Memory B cell (primary cell): ENCODE measurements around the gene PADI1.
A peak's percentile ranks its signal among the peaks of the same experiment; 100 is the strongest.

Experiments used
- ATAC-seq: fragments of 150-1000 bp; cut with Tn5 transposase; 2 replicates; pipeline ENCODE4 v1.10.0; 2021; ENCODE audit warnings: low read depth, mild to moderate bottlenecking, moderate library complexity
- DNase-seq, 2 donors: peaks; one replicate each; pipeline ENCODE4 v3.0.0; 2022; ENCODE audit warnings: low spot score in 2 of 2
- H3K27ac Mint-ChIP-seq: one replicate; pipeline ENCODE4 v1.8.0; 2022; ENCODE audit warnings: mild to moderate bottlenecking, moderate library complexity, mixed read lengths
- H3K27me3 Mint-ChIP-seq: one replicate; pipeline ENCODE4 v1.8.0; 2022; ENCODE audit warnings: mixed read lengths
- H3K36me3 Mint-ChIP-seq: one replicate; pipeline ENCODE4 v1.8.0; 2022; ENCODE audit warnings: mild to moderate bottlenecking, mixed read lengths
- H3K4me1 Mint-ChIP-seq: one replicate; pipeline ENCODE4 v1.8.0; 2022; ENCODE audit warnings: mixed read lengths
- H3K4me3 Mint-ChIP-seq: one replicate; pipeline ENCODE4 v1.8.0; 2022; ENCODE audit warnings: mild to moderate bottlenecking, moderate library complexity, mixed read lengths
- H3K9me3 Mint-ChIP-seq: one replicate; pipeline ENCODE4 v1.8.0; 2022; ENCODE audit warnings: mixed read lengths

The PADI1 gene

DNA sequence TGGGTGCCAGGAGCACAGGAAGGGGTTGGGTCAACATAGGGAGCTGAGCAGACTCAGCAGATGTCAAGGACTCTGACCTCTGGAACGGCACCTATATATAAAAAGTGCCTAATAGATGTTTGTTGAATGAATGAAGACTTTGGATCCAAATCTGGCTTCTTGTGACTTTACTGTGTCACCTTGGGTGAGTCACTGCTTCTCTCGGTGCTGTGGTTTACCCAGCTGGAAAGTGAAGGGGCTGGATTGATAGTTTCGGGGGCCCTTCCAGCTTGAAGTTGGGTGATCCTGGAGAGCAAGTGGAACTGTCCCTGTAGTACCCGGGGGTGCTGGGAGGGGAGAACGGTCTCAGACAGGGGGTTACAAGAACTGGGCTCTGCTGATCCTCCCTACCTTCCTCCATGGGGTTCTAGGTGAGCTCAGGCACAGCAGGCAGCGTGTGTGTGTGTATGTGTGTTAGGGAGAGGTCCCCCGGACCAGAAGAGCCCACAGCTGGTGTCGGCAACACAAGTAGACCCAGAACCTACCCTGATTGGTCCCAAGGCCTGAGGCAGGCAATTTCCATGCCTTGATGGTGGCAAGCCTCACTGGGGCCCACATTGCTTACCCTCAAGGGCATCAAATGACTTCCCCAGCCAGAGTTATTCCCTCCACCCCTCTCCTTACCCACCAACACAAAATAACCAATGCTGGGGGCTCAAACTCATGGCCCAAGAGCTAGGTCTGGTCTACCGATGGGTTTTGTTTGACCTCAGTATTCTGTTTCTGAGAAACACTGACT is 5.5 kb upstream of the PADI1 start:
- Mint-ChIP-seq H3K9me3 (no peaks in the 10 kb centered on the region), H3K27ac (no peak overlapping the region), H3K4me1 (peaks cover under 1% of the 10 kb centered on the region), H3K27me3 (peaks cover 13% of the 10 kb centered on the region), H3K36me3 (peaks cover 1% of the 10 kb centered on the region), H3K4me3 (no peak overlapping the region)
- no peak for ATAC-seq
- DNase-seq: no peak

DNA sequence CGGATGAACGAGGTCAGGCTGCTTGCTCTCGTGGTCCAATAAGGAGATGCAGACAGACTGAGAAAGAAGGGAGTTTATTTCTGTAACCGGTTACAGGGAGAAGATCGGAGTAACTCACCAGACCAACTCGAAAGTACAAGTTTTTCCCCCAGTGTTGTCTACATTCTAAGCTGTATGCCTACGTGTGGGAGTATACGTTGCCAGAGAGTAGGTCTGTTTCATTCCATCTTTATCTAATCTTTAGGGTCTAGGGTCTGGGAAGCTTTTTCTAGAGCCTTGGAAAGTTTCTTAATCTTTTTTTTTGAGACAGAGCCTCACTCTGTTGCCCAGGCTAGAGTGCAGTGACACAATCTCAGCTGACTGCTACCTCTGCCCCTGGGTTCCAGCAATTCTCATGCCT is 4.7 kb upstream of the PADI1 start:
- Mint-ChIP-seq H3K4me3 (no peak overlapping the region), H3K27ac (no peak overlapping the region), H3K9me3 (no peaks in the 10 kb centered on the region), H3K27me3 (peaks cover 13% of the 10 kb centered on the region), H3K36me3 (peaks cover 1% of the 10 kb centered on the region), H3K4me1 (no peaks in the 10 kb centered on the region)
- ATAC-seq (no peak), DNase-seq (no peak)

DNA sequence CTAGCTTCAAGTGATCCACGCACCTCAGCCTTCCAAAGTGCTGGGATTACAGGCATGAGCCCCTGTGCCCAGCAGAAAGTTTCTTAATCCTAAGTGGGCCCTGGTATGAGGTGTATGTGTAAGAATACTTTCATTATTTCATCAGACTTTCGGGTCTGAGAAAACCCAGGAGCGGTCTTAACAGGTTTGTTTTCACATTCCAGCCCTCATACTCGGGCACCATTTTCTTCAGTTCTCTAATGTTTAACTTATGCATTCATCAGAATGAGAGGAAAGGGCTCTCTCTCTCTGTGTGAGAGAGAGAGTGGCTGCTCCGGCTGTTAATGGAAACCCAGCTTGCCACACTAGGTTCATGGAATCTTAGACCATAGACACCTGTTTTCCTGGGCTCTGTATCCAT is 4.2 kb upstream of the PADI1 start:
- Mint-ChIP-seq H3K4me3 (no peak overlapping the region), H3K27me3 (peaks cover 15% of the 10 kb centered on the region), H3K4me1 (peaks cover 2% of the 10 kb centered on the region), H3K36me3 (peaks cover 1% of the 10 kb centered on the region), H3K27ac (no peak overlapping the region), H3K9me3 (no peaks in the 10 kb centered on the region)
- no peak for ATAC-seq
- DNase-seq: no peak

DNA sequence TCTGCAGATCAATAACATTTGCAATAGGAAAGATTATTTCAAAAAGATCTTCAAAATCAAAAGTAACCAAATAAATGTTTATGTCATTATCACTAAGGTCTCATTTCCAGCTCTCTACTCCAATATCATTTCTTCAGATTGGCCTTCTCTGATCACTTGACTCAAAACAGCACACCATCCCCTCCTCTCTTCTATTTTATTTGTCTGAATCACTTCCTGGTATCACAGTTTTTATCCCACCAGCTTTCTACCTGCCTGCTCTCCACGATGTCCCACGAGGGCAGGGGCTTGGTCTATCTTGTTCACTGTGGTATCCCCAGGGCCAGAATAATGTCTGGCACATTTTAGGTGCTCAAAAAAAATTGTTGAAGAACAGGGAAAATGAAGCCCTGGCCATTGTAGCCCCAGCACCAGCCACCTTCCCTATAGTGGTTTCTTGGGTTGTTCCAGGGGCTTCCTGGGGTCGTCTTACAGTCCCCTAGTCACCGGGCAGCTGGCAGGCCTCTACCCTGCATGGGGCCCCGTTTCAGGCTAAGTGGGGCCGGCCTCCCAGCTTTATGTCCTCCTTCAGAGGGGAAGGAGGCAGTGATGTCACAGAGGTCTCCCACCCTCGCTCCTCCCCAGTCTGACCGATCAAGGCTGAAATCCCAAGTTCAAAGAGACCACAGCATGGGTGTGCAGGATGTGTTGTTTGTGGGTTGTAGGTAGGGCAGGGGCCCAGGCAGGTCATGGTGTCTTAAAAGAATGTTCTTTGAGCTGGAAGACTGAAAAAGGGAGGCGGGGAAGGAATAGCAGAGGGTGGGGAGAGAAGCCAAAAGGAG is 3.5 kb upstream of the PADI1 start:
- Mint-ChIP-seq H3K27me3 (peaks cover 14% of the 10 kb centered on the region), H3K9me3 (no peaks in the 10 kb centered on the region), H3K4me1 (peaks cover 3% of the 10 kb centered on the region), H3K4me3 (no peak overlapping the region), H3K27ac (no peak overlapping the region), H3K36me3 (peaks cover 1% of the 10 kb centered on the region)
- no peak for ATAC-seq
- no peak for DNase-seq

DNA sequence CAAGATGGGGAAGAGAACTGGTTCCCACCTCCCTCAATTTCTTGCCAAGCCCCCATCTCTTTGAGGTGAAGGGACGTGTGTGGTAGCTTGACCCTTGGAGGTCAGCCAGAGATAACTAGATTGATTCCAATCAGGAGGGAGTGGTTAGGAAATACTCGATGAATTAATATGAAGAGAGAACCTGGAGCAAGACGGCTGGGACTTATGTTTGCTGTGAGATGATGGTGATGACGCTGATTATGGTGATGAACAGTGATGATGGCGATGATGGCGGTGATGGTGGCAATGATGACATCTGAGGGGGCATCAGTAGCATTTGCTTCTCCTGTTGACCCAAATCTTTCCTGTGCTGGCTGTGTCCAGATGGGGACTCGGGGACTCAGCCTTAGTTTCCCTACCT is 724 bp downstream of the PADI1 start:
- ATAC-seq (no peak), DNase-seq (no peak)
- no peak overlapping the region for H3K27ac Mint-ChIP-seq
- H3K4me3 Mint-ChIP-seq: no peak overlapping the region
- peaks cover 22% of the 10 kb centered on the region for H3K4me1 Mint-ChIP-seq
- H3K36me3 Mint-ChIP-seq: peaks cover 1% of the 10 kb centered on the region
- H3K9me3 Mint-ChIP-seq: no peaks in the 10 kb centered on the region
- H3K27me3 Mint-ChIP-seq: peaks cover 10% of the 10 kb centered on the region

DNA sequence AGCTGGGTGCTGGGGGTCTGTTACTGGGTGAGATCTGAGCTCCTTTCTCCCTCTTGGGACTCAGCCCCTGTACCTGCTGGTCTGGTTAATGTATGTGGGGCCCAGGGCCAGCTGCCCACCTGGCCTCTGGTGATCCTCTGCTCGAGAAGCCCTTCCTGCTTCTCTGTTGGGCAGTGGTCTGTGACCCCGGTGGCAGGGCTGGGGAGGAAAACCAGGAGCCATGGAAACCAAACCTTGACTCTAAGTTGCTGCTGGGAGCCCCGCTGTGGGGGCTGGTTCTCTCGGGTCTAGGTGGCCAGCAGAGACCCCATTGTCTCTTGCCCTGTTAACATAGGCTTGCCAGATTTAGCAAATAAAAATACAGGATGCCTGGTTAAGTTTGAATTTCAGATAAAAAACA is 1.3 kb downstream of the PADI1 start:
- Mint-ChIP-seq H3K27me3 (peaks cover 10% of the 10 kb centered on the region), H3K9me3 (no peaks in the 10 kb centered on the region), H3K27ac (no peak overlapping the region), H3K4me3 (no peak overlapping the region), H3K36me3 (peaks cover 1% of the 10 kb centered on the region), H3K4me1 (peaks cover 22% of the 10 kb centered on the region)
- ATAC-seq (no peak), DNase-seq (no peak)

DNA sequence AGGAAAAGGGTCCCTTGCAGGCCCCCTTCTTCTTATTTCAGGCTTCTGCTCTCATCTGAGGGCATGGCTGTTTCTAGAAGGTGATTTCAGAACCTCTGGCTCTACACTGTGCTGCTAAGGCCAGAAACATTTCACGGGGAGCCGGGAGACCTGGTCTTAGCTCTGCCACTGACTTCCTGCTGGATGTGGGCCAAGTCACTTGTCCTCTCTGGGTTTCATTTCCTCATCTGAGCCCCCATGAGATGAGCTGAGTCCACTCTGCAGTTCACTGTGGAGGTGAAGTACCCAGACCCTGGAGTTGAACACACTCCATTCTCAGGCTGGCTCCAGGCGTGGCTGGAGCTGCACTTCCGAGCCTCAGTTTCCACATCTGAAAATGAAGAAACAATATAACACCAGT is 2.1 kb downstream of the PADI1 start:
- DNase-seq (peak; percentile 33 to 34), ATAC-seq (peak; percentile 79)
- Mint-ChIP-seq H3K4me3 (peak overlapping the region; percentile 63), H3K27me3 (peaks cover 10% of the 10 kb centered on the region), H3K36me3 (peaks cover 1% of the 10 kb centered on the region), H3K4me1 (peaks cover 22% of the 10 kb centered on the region), H3K9me3 (no peaks in the 10 kb centered on the region), H3K27ac (peak overlapping the region; percentile 72)

DNA sequence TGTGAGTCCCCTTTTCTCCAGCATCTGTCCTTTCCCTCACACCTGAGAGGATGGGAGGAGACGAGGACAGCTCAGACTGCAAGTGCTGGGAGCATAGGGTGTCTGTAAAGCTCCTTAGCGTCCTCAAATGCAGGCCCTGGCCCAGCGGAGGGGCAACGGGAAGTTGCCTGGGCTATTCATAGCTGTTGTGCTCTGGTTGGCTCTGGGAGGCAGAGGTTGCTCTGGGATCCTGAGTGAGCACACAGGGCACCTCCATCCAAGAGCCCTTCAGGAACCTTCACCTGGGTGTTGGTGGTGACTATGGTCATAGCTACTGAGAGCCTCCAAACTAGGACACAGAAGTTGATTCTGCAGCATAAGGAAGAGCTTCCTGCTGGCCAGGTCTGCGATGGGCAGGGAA is 2.6 kb downstream of the PADI1 start:
- Mint-ChIP-seq H3K36me3 (peaks cover 1% of the 10 kb centered on the region), H3K27ac (peak overlapping the region; percentile 72), H3K9me3 (no peaks in the 10 kb centered on the region), H3K27me3 (peaks cover 10% of the 10 kb centered on the region), H3K4me1 (peaks cover 22% of the 10 kb centered on the region), H3K4me3 (peak overlapping the region; percentile 22)
- DNase-seq (no peak), ATAC-seq (no peak)

DNA sequence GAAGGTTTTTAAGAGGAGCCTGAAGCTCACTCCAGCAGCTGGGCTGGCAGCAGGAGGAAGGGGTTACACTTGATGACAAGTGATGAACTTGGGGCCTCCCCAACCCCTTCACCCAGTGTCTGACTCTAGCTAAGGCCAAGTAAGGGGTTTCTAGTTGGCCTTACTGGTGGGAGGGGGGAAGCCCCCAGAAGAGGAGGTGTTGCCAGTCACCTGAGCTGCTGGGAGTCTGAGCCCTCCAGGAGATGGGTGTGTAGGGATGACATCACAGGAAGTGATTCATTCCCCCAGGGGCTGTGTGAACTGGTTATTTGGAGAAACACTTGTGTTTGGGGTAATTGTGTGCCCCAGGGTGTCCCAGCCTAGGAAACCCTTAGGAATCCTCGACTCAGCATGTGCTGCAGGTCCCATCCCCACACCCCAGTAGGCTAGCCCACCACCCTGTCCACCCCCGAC is 3.1 kb downstream of the PADI1 start:
- DNase-seq (peak; percentile 27 to 36), ATAC-seq (peak; percentile 83)
- no peaks in the 10 kb centered on the region for H3K9me3 Mint-ChIP-seq
- peaks cover 26% of the 10 kb centered on the region for H3K4me1 Mint-ChIP-seq
- H3K27ac Mint-ChIP-seq: peak overlapping the region; percentile 3
- peaks cover under 1% of the 10 kb centered on the region for H3K36me3 Mint-ChIP-seq
- no peak overlapping the region for H3K4me3 Mint-ChIP-seq
- H3K27me3 Mint-ChIP-seq: peaks cover 11% of the 10 kb centered on the region

DNA sequence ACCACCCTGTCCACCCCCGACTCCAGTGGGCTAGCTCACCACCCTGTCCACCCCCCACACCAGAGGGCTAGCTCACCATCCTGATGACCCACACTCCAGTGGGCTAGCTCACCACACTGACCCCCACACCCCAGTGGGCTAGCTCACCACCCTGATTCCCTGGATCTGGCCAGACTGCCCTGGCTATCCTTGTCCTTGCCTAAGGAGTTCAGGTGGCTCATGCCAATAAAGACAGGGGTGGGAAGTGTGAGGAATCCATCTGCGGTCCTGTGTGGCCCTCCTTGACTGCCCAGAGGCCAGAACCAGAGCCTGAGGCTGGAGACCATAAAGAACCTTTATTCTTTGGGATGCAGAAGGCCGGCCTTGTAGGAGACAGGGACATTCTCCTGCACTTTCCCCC is 3.6 kb downstream of the PADI1 start:
- Mint-ChIP-seq H3K9me3 (no peaks in the 10 kb centered on the region), H3K27me3 (peaks cover 15% of the 10 kb centered on the region), H3K4me1 (peaks cover 30% of the 10 kb centered on the region), H3K36me3 (no peaks in the 10 kb centered on the region), H3K4me3 (no peak overlapping the region), H3K27ac (peak overlapping the region; percentile 3)
- DNase-seq (no peak), ATAC-seq (no peak)

DNA sequence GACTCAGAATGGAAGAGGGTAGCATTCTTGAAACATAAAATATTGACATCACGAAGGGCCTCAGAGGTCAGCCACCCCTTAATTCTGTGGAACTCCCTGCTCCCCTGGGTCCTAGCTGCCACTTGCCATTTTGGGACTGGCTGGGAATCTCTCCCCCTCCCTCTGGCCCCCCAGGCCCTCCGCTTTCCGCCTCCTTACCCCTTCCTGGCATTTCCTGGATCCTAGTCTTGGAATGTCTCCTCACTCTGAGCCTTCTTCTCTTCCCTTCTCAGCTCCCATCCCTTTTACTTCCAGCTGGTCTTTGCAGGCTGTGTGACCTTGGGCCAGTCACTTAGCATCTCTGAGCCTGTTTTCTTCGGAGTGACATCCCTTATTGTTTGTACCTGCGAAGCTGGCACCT is 4.5 kb downstream of the PADI1 start:
- Mint-ChIP-seq H3K4me3 (peak overlapping the region; percentile 46), H3K27ac (peak overlapping the region; percentile 19), H3K9me3 (no peaks in the 10 kb centered on the region), H3K27me3 (peaks cover 14% of the 10 kb centered on the region), H3K4me1 (peaks cover 30% of the 10 kb centered on the region), H3K36me3 (no peaks in the 10 kb centered on the region)
- DNase-seq (no peak), ATAC-seq (no peak)

DNA sequence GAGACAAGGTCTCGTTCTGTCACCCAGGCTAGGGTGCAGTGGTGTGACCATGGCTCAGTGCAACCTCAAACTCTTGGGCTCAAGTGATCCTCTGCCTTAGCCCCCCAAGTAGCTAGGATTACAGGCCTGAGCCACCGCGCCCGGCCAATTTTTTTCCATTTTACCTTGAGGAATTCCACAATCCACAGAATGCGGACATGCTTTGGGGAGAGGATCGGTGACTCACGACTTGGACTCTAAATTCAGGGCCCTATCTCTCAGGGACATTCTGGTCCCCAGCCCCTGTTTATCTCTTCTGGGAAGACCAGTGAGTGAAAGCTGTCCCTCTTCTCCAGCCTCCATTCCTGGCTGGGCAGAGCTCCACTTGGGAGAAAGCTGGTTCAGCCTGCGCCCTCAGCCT is 5.2 kb downstream of the PADI1 start:
- peaks cover 14% of the 10 kb centered on the region for H3K27me3 Mint-ChIP-seq

DNA sequence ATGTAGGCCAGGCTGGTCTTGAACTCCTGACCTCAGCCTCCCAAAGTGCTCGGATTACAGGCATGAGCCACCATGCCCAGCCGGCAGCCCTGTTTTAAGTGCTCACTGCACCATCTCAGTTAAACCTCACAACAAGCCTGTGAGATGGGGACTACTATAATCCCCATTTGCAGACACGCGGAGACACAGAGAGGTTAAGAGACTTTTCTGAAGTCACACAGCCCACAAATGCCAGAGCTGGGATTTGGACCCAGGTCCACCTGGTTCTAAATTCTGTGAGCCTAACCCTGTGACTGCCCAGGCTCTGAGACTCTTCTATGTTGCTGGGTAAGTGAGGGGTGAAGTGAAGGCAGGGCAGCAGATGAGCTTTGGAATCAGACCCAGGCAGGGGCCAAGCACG is 6.4 kb downstream of the PADI1 start:
- DNase-seq (no peak), ATAC-seq (no peak)
- Mint-ChIP-seq H3K9me3 (no peaks in the 10 kb centered on the region), H3K27ac (no peak overlapping the region), H3K4me1 (peaks cover 30% of the 10 kb centered on the region), H3K27me3 (peaks cover 21% of the 10 kb centered on the region), H3K36me3 (no peaks in the 10 kb centered on the region), H3K4me3 (no peak overlapping the region)

More for the DNA sequence above, 5.2 kb downstream of the PADI1 start:
- Mint-ChIP-seq H3K36me3 (no peaks in the 10 kb centered on the region), H3K4me1 (peaks cover 31% of the 10 kb centered on the region), H3K4me3 (no peak overlapping the region), H3K27ac (no peak overlapping the region), H3K9me3 (no peaks in the 10 kb centered on the region)
- no peak for ATAC-seq
- DNase-seq: no peak

DNA sequence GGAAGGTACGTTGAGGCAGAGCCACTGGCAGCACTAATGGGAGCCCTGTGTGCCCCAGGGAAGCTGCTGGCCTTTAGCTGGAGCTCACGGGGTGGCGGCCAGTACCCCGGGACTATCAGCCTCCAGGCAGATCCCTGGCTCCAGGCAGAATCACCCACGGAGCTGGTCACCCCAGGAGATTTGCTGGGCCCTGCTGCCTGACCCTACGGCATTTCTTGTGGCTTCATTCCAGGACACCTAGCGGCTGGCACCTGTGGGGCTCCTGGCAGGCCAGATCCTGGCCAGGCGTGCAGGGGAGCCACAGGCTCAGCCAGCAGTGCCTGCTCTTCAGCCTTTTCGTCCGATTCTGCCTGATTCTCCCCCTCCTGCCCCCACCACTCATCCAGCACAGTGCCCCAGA is 7.1 kb downstream of the PADI1 start:
- Mint-ChIP-seq H3K27me3 (peaks cover 23% of the 10 kb centered on the region), H3K36me3 (no peaks in the 10 kb centered on the region), H3K9me3 (no peaks in the 10 kb centered on the region), H3K4me1 (peaks cover 30% of the 10 kb centered on the region), H3K27ac (no peak overlapping the region), H3K4me3 (no peak overlapping the region)
- ATAC-seq (no peak), DNase-seq (no peak)
